HG03439 (cell line): ENCODE data around the gene PTPRD.

Experiments
- ATAC-seq: cut with Tn5 transposase; IDR thresholded peaks from one replicate; pipeline ENCODE4 v1.9.1; 2021; ENCODE audit warnings: mild to moderate bottlenecking, moderate library complexity; ENCODE audit not compliant: unreplicated experiment

The PTPRD gene

GRCh38 chr9:8338767-8339510 is 2273.9 kb downstream of the PTPRD start:
- no peak for ATAC-seq

GRCh38 chr9:8337834-8338766 is 2274.7 kb downstream of the PTPRD start:
- no peak for ATAC-seq

- ATAC-seq: no peak
These were observed 2279.9 kb downstream of the PTPRD start for GRCh38 chr9:8332871-8333270.

- no peak for ATAC-seq
These were observed 2280.5 kb downstream of the PTPRD start for GRCh38 chr9:8332331-8332650.

GRCh38 chr9:8331507-8332330 is 2281.1 kb downstream of the PTPRD start:
- ATAC-seq: no peak

- no peak for ATAC-seq
These were observed 2283.1 kb downstream of the PTPRD start for GRCh38 chr9:8329561-8330283.

- no peak for ATAC-seq
These were observed 2297.6 kb downstream of the PTPRD start for GRCh38 chr9:8315211-8315610.

- ATAC-seq: no peak
These were observed 2303.5 kb downstream of the PTPRD start for GRCh38 chr9:8309258-8309657.

GRCh38 chr9:8304720-8305119 is 2308.1 kb downstream of the PTPRD start:
- ATAC-seq: no peak

GRCh38 chr9:8301296-8301695 is 2311.5 kb downstream of the PTPRD start:
- no peak for ATAC-seq

- ATAC-seq: no peak
These were observed 2315.8 kb downstream of the PTPRD start for GRCh38 chr9:8297047-8297446.

- no peak for ATAC-seq
These were observed 2320.1 kb downstream of the PTPRD start for GRCh38 chr9:8292657-8293056.

GRCh38 chr9:8289681-8290080 is 2323.1 kb downstream of the PTPRD start:
- ATAC-seq: no peak

- ATAC-seq: no peak
These were observed 2324.8 kb downstream of the PTPRD start for GRCh38 chr9:8287970-8288369.

GRCh38 chr9:8287501-8287900 is 2325.3 kb downstream of the PTPRD start:
- no peak for ATAC-seq

- no peak for ATAC-seq
These were observed 2327.9 kb downstream of the PTPRD start for GRCh38 chr9:8284884-8285283.

- no peak for ATAC-seq
These were observed 2330.3 kb downstream of the PTPRD start for GRCh38 chr9:8282535-8282934.

- ATAC-seq: no peak
These were observed 2332.0 kb downstream of the PTPRD start for GRCh38 chr9:8280811-8281210.

- ATAC-seq: no peak
These were observed 2334.8 kb downstream of the PTPRD start for GRCh38 chr9:8278048-8278447.

- ATAC-seq: no peak
These were observed 2342.6 kb downstream of the PTPRD start for GRCh38 chr9:8270235-8270634.

- ATAC-seq: no peak
These were observed 2343.9 kb downstream of the PTPRD start for GRCh38 chr9:8268881-8269280.
